HG03378 (cell line): ENCODE results near the gene ABTB2.
"Not testable (repeated sequence)": the region's sequence is repeated elsewhere in the genome, so short reads cannot be mapped to it uniquely, and the experiment has no call there.

Experiments used
- ATAC-seq: cut with Tn5 transposase; IDR thresholded peaks from one replicate; pipeline ENCODE4 v1.9.1; 2021; ENCODE audit warnings: mild to moderate bottlenecking, moderate library complexity; ENCODE audit not compliant: unreplicated experiment

Gene ABTB2

DNA sequence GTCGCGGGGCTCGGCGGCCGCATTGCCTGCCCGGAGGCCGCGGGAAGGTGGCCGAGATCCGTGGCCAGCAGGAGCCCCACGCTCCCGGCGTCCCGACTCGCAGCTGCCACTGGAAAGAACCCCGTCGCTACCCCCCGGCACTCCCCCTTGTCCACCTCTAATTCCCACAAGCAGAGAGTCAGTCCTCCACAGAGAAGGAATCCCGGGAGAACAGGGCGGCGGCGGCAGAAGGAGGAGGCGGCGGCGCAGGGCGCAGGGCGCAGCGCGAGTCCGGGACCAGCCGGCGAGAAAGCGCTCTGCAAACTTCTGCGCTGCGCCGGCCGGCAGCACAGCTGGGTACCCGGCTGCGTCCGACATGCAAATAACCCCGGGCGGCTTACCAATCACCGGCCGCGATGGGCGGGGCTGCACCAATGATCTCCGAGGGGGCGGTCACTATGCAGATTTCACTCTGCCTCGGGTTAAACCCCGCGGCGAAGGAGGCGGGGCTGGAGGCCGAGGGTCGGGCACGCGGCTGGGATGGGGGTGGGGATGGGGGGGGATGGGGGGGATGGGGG, at the start of gene ABTB2:
ABTB2 (minus strand) TSS at position 310 of the 557 bp plus-strand sequence.
- ATAC-seq = peak; percentile 82

DNA sequence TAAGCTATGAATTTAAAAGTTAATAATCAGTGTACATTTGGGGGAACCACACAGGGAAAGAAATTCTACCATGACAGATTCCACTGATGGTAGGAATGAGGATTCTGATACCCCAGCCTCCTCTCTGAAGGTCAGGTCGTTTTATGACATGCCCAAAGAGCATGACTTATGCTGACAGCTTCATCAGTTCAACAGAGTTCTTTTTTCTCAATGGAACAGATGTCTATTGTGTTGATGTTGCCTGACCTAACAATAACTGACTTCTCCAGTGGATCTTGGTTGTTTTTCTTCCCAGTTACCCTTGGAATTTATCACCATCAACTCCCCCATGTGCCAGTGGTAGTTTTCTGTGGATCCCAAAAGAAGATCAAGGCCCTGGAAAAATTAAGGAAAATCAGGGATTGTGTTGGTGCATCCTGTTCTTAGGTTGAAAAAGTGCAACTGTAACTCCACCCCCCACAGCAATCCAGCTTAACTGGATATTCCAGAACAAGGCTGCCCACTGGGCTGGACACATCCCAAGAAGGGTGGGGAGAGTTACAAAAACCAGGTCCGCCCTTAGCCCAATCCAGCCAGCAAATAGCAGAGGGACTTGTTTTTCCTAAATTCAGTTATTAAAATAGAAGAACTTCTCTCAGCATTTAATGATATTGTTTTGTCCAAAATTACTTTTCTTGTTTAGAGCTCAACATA, 49.5 kb upstream of the ABTB2 start:
- no peak for ATAC-seq

DNA sequence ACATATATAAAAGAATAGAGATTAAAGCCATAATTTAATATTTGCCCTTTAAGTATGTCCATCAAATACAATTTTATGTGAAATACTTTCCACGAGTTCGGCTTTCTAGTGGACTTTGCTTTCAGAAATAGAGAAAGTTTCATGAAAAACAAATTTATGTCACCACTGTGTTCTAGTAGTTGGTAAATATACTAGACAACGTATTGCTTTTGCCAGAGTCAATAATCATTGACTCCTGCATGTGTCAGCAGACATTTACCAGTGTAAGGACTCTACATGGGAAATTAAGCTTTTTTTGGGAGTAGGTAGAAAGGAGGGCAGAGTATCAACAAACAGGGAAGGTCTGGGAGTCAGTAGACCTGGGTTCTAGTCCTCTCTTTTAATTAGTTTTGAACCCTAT, 48.6 kb upstream of the ABTB2 start:
- no peak for ATAC-seq

DNA sequence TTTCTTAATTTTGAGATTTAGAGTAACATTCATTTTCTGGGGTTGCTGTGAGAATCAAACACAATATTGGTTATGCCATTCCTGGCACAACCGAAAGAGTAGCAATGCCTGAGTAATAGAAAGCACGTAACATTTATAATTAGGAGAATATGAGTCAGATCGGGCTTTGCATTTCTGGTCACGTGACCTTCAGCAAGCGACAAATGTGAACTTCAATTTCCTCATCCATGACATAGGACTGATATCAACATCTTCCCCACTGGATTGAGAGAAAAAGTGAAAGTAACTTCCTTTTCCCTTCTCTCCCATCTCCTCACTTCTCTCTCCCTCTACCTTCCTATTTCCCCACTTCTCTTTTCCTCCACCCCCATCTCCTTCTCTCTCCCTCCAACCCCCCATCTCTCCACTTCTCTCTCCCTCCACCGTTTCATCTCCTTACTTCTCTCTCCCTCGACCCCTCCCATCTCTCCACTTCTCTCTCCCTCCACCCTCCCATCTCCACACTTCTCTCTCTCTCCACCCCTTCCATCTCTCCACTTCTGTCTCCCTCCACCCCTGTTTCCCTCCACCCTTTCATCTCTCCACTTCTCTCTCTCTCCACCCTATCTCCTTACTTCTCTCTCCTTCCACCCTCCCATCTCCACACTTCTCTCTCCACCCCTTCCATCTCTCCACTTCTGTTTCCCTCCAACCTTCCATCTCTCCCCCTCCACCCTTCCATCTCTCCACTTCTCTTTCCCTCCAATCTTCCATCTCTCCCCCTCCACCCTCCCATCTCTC, 47.5 kb upstream of the ABTB2 start:
- ATAC-seq = no peak

DNA sequence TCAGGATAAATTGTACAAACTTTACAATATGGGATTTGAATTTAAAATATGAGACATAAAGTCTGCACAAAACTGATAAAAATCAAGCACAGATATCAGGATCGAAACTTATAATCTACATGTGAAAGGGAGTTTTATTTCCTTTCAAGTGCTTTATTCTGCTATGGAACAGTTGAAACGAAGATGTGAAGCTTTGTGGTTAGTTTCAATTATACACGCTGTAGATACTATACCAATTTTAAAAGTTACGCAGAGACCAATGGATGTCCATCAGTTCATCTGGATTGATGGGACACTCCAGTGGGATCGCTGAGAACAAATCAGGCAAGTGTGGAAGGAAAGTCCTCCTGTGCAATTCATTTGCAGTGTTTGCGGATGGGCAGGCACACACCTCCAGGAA, 46.5 kb upstream of the ABTB2 start:
- ATAC-seq = no peak

DNA sequence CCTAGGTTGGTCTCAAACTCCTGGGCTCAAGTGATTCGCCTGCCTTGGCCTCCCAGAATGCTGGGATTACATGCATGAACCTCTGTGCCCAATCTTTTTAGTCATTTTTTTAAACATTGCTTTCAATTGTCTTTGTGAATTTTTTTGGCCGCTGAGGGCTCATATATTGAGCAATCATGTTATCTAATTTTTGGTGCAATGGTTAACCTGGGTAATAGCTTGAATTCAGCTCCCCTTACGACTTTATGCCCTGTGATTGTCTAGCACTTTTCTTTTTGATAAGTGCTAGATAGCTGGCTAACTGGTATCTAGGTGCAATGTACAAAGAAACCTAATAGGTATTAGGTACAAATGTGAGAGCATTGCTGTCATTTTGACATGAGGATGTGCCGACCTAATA, 45.6 kb upstream of the ABTB2 start:
- no peak for ATAC-seq

DNA sequence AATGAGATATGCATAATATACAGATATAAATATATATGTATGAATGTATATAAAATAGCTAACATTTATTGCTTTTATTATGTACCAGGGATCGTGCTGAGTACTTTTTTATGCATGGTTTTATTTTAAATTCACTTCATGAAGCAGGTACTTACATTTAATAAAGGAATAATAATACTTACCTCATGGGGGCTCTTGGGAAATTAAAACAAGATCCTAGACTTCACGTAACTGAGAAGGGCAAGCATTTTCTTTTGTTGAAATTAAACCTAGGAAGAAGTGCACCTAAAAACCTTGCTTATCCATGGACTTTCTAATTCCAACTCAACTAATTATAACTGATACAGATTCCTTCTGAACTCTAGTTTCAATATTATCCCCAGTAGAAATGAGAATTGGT, 40.0 kb upstream of the ABTB2 start:
- ATAC-seq = no peak

DNA sequence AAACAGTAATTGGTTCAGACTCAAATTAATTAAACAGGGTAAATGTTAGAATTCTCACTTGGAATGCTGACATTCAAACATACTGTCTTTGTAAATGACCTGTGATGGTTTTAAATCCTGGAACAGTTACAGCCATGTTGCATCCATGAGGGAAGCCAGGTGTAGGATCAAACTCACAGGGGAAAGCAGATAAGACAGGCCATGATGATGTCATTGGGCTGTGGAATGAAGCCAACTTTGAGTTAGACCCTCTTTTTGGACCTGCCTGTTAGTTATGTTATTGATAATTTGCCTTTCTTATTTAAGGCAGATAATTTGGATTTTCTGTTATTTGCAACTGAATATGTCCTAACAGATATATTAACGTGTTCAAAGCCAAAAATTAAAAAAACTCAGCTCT, 39.3 kb upstream of the ABTB2 start:
- no peak for ATAC-seq

DNA sequence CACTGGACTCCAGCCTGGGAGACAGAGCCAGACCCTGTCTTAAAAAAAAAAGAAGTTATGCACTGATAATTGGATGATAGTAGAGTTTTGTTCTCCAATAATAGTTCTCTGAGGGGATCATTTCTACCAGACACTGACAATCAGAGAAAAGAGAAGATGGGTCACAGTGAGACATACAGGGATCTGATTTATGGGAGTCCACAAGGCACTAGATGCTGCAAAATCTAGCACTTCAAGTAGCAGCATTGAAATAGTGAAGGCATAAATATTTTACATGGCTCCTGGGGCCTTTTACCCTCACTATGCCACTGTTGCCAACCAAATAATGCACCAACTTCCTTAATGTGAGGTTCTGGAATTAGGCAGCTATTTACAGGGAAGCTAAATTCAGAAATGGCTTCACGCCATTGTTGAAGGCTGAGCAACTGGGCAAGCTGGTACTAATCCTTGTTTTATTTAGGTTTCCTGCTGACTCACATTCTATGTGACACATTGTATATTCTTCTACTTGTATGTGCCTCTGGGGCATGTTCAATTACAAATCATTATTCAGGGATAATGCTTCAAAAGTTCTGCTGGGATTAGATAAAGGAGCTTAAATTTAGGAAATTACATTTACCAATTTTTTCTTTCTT, 38.2 kb upstream of the ABTB2 start:
- no peak for ATAC-seq

DNA sequence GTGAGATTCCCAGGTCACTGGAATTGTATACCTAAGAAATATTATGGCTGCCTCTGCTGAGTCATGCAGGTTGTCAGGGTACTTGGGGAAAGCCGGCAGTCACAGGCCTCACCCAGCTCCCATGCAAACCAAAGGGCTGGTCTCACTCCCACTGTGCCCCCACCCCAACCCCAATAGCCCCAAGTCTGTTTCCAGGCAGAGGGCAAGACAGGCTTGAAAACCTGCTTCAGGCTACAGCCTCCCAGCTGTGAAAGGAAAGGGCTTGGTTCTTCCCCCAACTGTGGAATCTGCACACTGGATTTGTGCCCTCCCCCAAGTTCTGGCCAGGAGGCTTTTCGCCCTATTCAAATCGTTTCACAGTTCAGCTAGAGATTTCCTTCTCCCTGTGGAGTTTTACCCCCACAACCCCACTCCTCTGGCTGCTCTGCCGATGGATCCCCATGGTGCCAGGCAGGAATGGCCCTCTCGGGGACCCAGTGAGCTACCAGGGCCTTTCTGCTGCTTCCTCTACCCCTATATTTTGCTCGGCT, 37.0 kb upstream of the ABTB2 start:
- no peak for ATAC-seq

DNA sequence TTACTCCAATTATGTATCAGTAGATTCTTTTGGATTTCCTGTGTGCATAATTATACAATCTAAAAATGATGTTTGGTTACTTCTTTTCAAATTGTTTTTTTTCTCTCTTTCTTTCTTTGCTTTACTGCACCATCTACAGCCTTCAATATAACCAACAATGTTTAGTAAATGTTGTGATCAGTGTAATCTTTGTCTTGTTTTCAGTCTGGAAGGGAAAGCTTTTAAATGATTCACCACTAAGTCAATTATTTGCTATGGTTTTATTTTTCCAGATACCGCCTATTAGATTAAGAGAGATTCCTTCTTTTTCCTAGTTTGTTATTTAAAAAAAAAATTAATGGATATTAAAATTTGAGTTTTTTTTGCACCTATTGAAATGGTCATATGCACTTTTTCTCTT, 29.8 kb upstream of the ABTB2 start:
- no peak for ATAC-seq

DNA sequence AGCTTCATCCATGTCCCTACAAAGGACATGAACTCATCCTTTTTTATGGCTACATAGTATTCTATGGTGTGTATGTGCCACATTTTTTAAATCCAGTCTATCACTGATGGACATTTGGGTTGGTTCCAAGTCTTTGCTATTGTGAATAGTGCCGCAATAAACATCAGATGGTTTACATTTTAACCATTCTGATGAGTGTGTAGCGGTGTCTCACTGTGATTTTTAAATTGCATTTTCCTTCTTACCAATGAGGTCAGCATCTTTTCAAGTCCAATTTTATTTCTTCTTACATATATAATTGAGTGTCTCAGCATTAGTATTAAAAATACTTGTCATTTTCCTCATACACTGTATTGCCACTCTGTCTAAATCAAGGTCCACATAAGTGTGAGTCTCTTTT, 28.5 kb upstream of the ABTB2 start:
- ATAC-seq = not testable (repeated sequence)

DNA sequence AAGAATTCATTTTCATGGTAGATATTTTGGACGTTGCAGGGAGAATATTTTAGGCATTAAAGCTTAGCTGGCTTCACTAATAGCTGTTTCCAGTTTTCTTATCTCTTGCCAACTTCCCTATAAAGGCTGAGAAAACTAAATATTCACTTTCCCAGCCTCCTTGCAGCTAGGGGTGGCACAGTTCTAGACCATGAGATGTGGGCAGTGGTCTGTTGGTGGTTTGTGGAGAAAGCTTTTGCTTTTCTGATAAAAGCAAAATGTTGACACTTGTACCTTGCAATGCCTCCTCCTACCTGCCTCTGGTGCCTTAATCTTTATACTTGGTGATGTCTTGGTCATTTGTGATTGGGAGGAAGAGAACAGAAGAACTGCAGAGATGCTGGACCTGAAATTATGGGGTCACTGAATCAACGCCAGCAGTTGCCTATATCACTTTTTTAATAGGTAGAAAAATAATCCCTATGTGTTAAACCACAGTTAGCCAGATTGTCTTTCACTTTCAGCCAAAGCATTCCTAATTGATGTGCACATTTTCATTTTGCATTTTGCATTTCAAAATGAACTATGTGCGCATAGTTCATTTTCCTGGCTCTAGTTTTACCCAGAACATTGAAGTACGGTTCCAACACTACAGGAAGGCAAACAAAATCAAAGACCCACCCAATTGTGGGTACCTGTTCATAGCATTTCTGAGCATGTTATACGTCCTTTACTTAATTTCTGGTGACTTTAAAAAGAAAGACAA, 24.9 kb upstream of the ABTB2 start:
- ATAC-seq = no peak

DNA sequence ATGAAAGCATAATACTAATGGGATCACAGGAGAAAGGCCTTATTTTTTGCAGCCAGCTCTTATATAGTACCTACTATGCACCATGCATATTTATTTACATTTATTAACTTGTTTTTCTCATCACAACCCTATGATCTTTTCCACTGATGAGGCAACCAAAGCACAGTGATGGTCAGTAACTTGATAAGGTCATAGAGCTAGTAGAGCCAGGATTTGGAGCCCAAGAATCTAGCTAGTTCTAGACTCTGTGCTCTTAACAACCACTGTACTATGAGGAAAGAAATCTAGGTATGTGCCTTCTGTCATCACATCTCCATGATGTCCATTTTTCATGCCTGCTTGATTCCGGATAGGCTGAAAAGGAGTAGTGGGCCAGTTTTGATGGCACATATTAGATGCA, 24.0 kb upstream of the ABTB2 start:
- no peak for ATAC-seq

DNA sequence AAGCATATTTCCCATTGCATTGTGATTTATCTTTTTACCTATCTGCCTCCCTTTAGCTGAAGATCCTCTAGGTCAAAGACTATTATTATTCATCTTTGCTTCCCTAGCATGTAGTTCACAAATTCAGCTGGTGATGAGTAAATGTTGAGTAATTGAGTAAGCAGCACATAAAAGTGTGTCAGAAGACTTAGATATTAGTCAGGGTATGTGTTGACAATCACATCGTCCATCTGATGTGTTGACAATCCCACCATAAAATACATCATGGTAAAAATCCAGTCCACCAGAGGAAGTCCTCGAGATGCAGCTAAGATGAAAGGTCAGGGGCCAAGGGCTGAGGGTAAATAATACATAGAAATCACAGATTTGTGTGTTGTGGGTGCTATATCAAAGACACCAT, 22.9 kb upstream of the ABTB2 start:
- ATAC-seq = no peak

DNA sequence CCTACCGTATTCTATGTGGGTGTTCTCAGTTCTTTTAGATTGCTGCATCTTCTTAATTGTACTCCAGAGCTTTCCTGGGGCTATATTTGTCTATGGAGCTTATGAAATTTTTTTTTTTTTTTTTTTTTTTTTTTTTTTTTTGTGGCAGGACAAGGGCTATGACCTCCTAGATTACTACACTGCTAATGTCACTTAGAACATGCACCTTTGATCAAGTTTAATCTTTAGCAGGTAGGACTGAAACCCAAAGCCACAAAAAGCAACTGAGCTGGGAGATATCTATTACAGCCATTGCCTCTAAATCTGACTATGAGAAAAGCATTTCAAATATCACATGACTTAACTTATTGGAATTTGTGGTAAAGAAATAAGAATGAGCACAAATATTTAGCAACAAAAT, 21.7 kb upstream of the ABTB2 start:
- ATAC-seq = no peak

DNA sequence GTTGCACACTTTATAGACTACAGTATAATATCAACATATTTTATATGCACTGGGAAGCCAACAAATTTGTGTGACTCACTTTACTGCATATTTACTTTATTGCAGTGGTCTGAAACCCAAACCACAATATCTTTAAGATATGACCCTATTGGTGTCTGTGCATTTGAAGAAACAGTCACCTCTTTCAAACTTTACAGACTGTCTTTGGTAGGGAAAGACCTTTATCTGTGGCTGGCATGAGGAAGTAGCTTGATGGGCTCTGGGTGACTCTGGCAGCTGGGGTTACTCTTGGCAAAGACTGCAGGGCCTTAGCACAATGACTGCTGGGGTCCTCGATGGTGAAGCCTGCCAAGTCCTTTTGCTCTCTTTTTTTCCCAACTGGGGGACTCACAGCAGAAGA, 21.3 kb upstream of the ABTB2 start:
- no peak for ATAC-seq

DNA sequence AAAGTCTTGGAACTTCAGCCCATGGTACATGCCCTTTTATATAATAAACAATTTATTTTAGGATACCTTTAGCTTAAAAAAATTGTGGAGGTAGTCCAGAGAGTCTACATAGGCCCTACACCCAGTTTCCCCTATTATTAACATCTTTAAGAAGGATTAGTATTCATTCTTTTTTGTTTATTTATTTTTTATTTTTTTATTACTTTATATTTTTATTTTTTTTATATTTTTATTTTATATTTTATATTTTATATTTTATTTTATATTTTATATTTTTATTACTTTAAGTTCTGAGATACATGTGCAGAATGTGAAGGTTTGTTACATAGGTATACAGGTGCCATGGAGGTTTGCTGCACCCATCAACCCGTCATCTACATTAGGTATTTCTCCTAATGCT, 15.9 kb upstream of the ABTB2 start:
- no peak for ATAC-seq

DNA sequence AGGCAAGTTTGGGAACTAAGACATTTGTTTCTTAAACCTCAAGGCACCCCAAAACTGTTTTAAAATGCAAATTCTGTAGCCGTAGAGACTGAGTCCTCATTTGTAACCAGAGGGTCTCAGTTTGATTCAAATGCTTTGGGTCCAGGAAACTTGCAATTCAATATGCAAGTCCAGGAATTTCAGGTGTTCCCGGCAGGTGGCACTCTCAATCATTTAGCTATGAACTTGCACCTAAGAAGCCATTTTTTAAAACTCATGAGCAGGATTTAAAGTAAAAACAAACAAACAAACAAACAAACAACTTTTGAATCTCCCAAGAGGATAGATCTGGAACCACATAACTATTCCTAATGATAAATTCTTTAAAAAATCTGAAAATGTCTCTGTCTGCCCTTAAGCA, 8.7 kb upstream of the ABTB2 start:
- ATAC-seq = no peak

DNA sequence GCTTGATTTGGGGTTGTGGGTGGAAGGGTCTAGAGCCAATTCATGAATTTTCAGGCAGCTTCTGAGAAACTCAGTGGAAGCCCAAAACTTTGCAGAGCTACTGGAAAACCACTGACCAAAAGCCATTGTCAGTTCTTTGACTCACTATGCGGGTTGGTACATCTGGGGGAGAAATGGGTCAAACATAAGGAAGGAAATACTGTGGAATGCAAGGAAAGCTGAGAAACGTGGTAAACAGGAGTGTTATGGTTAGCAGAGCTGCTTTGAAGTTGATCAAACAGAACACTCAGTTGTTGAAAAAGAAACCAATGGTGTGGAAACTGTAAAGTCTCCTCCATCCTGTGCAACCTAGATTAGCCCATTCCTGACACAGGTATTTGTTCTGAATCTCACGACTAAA, 6.3 kb upstream of the ABTB2 start:
- no peak for ATAC-seq
